Keratinocyte (primary cell): ENCODE results near the gene IRAK3. TPM values are rescaled to one million over a fixed set of nuclear protein-coding genes. Genes with fewer than 3 reads are reported as not detected.

ENCODE experiments used
- DNase-seq: peaks from one replicate; pipeline ENCODE4 v3.0.0-alpha.2; 2011; ENCODE audit warnings: low read depth, missing footprints, low spot score
- FAIRE-seq: peaks from 2 replicates; lab custom pipeline; 2011; peaks lifted over from hg19 to GRCh38; lab: Jason Lieb, UNC
- H2AFZ ChIP-seq: 2 replicates; pipeline ENCODE4 v1.6.0; 2012; ENCODE audit warnings: low read length, control low read depth, inconsistent platforms; ENCODE audit not compliant: control insufficient read depth
- H3K27ac ChIP-seq: 2 replicates; pipeline ENCODE4 v1.5.1; 2011; ENCODE audit warnings: low read length; ENCODE audit not compliant: control insufficient read depth, insufficient read depth
- H3K27me3 ChIP-seq: 3 replicates; pipeline ENCODE4 v1.6.0; 2011; ENCODE audit warnings: low read length; ENCODE audit not compliant: control insufficient read depth, insufficient read depth; ENCODE audit errors: extremely low read depth
- H3K36me3 ChIP-seq, 2 experiments: 2 replicates in 1 of 2; 3 replicates in 1 of 2; pipeline ENCODE4 v1.5.1; 2011; ENCODE audit warnings: low read length in 2 of 2, mild to moderate bottlenecking in 1 of 2; ENCODE audit not compliant: control insufficient read depth in 2 of 2, insufficient read depth in 2 of 2; ENCODE audit errors: extremely low read depth in 1 of 2
- H3K4me1 ChIP-seq: 3 replicates; pipeline ENCODE4 v1.5.1; 2011; ENCODE audit warnings: low read length; ENCODE audit not compliant: control insufficient read depth, insufficient read depth; ENCODE audit errors: extremely low read depth
- H3K4me2 ChIP-seq: 3 replicates; pipeline ENCODE4 v1.6.0; 2011; ENCODE audit warnings: low read depth, low read length; ENCODE audit not compliant: control insufficient read depth, insufficient read depth; ENCODE audit errors: extremely low read depth
- H3K4me3 ChIP-seq, 3 experiments: fragments of 200-600 bp in 1 of 3; sonication (generic) in 1 of 3; 2 replicates in 2 of 3; 3 replicates in 1 of 3; pipeline ENCODE4 v1.5.1; 2011 to 2016; ENCODE audit warnings: low read length in 3 of 3, mild to moderate bottlenecking in 3 of 3, control low read depth in 2 of 3, inconsistent platforms in 1 of 3, low read depth in 1 of 3, mixed read lengths in 1 of 3, mixed run types in 1 of 3, moderate library complexity in 1 of 3; ENCODE audit not compliant: control insufficient read depth in 2 of 3, insufficient read depth in 2 of 3; ENCODE audit errors: extremely low read depth in 1 of 3
- H3K79me2 ChIP-seq: 2 replicates; pipeline ENCODE4 v1.6.0; 2012; ENCODE audit warnings: low read length; ENCODE audit not compliant: control insufficient read depth, insufficient read depth
- H3K9ac ChIP-seq: 3 replicates; pipeline ENCODE4 v1.6.0; 2011; ENCODE audit warnings: low read length; ENCODE audit not compliant: control insufficient read depth, insufficient read depth; ENCODE audit errors: extremely low read depth
- H3K9me1 ChIP-seq: 3 replicates; pipeline ENCODE4 v1.6.0; 2011; ENCODE audit warnings: low read length; ENCODE audit not compliant: control insufficient read depth, insufficient read depth; ENCODE audit errors: extremely low read depth
- H3K9me3 ChIP-seq: 2 replicates; pipeline ENCODE4 v1.5.1; 2012; ENCODE audit warnings: low read depth, low read length; ENCODE audit not compliant: control insufficient read depth
- H4K20me1 ChIP-seq: 3 replicates; pipeline ENCODE4 v1.6.0; 2011; ENCODE audit warnings: low read length; ENCODE audit not compliant: control insufficient read depth, insufficient read depth; ENCODE audit errors: extremely low read depth
- EZH2 ChIP-seq: IDR thresholded peaks from one replicate; pipeline ENCODE4 v1.6.1; 2012; ENCODE audit warnings: inconsistent platforms, mild to moderate bottlenecking, low read length, moderate library complexity
- dilution Hi-C: fragments of 300-500 bp; cut with MboI; formaldehyde crosslinking; loops from one replicate; pipeline ENCODE4 v1.7.0; 2020; ENCODE audit warnings: low sequenced_read_pairs; ENCODE audit not compliant: extremely low pct_ligation_motif_present
- polyA plus RNA-seq, 5 experiments: library from polyadenylated mRNA; depleted of rRNA in 3 of 5; stranded (reverse) in 3 of 5; stranded (forward) in 1 of 5; unstranded in 1 of 5; fragments of >200 nt; gene quantifications; 1 replicate in 1 of 5; 2 replicates in 3 of 5; 3 replicates in 1 of 5; pipeline versions ENCODE4 v1.2.1 to v1.2.3, GENCODE V29; 2011 to 2012; ENCODE audit warnings: missing spikeins in 2 of 5, low read depth in 1 of 5, low replicate concordance in 1 of 5
- TF ChIP-seq, protein P1 (sequence below), 3 experiments: IDR thresholded peaks in 1 of 3; conservative IDR thresholded peaks in 1 of 3; optimal IDR thresholded peaks in 1 of 3; 2 replicates in 2 of 3; 3 replicates in 1 of 3; pipeline versions ENCODE3 to v1.5.1; 2011; ENCODE audit warnings: low read length in 3 of 3, mild to moderate bottlenecking in 3 of 3, moderate library complexity in 2 of 3, control low read depth in 1 of 3, inconsistent platforms in 1 of 3; ENCODE audit not compliant: insufficient read depth in 2 of 3; ENCODE audit errors: extremely low read depth in 1 of 3

IRAK3 gene
- polyA plus RNA-seq, 1 donor (not counting 4 experiments of a cell fraction or from before 2014, with no cell fraction given): 0.07 TPM

DNA sequence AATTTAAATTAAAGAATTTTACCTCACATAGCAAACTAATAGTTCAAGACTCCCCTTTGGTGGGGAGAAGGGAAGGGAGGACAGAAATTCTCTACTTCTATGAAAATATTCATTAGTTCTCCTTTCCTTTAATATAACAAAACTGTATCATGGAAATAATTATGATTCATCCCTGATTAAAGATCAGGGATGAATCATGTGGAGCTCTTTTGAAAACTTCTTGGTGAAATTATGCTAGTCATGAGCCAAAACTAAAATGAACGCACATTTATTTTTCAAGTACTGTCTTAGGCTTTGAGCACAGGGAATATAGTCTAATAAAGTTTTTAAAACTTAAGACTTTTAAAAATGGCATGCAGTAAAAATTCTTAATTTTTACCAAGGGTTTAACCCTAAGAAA lies 36.3 kb upstream of the IRAK3 start:
- H3K79me2 ChIP-seq: peaks cover 5% of the 10 kb centered on the region
- FAIRE-seq (no peak), DNase-seq (no peak)
- H3K27ac ChIP-seq: peak overlapping the region; percentile 10
- H3K27me3 ChIP-seq: no peaks in the 10 kb centered on the region
- H3K9me1 ChIP-seq: no peaks in the 10 kb centered on the region
- no peak overlapping the region for H3K4me3 ChIP-seq
- H3K4me2 ChIP-seq: peak overlapping the region; percentile 28
- no peak for TF ChIP-seq EZH2
- TF ChIP-seq, protein P1, sequence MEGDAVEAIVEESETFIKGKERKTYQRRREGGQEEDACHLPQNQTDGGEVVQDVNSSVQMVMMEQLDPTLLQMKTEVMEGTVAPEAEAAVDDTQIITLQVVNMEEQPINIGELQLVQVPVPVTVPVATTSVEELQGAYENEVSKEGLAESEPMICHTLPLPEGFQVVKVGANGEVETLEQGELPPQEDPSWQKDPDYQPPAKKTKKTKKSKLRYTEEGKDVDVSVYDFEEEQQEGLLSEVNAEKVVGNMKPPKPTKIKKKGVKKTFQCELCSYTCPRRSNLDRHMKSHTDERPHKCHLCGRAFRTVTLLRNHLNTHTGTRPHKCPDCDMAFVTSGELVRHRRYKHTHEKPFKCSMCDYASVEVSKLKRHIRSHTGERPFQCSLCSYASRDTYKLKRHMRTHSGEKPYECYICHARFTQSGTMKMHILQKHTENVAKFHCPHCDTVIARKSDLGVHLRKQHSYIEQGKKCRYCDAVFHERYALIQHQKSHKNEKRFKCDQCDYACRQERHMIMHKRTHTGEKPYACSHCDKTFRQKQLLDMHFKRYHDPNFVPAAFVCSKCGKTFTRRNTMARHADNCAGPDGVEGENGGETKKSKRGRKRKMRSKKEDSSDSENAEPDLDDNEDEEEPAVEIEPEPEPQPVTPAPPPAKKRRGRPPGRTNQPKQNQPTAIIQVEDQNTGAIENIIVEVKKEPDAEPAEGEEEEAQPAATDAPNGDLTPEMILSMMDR (optimal IDR thresholded peaks at IDR 0.05 in 1 of 3, IDR thresholded peaks at IDR 0.05 in 1 of 3, conservative IDR thresholded peaks at IDR 0.05 in 1 of 3; ENCODE audit: extremely low read depth in 1 of 3, insufficient read depth in 2 of 3, low read length in 3 of 3): no peak
- dilution Hi-C loops: no loop called here
- H2AFZ ChIP-seq: no peak overlapping the region
- no peaks in the 10 kb centered on the region for H3K9me3 ChIP-seq
- H3K9ac ChIP-seq: no peak overlapping the region
- peaks cover 0 to 5% of the 10 kb centered on the region in 2 experiments for H3K36me3 ChIP-seq
- H3K4me1 ChIP-seq: peaks cover 6% of the 10 kb centered on the region
- no peaks in the 10 kb centered on the region for H4K20me1 ChIP-seq

DNA sequence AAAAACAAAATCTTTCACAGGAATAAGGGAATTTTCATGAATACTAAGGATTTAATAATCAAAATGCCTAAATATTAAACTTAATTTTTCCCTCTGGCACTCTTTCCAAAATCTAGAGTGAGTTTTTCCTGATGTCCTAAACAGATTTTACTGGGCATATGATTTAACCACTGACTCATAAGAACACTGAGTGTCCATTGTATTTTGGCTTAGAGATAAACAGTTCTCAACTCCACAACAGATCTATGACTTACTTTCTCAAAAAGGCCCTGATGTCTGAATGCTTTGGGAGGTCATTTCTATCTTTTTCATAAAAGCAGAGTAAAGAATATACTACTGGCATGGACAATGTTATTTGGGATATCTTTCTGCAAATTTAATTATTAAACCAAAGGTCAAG lies 34.2 kb upstream of the IRAK3 start:
- Histone ChIP-seq H3K9ac (no peak overlapping the region), H3K4me2 (no peak overlapping the region), H2AFZ (no peak overlapping the region), H3K9me3 (no peaks in the 10 kb centered on the region), H3K27me3 (no peaks in the 10 kb centered on the region), H3K79me2 (peaks cover 11% of the 10 kb centered on the region), H3K27ac (no peak overlapping the region), H3K9me1 (no peaks in the 10 kb centered on the region), H3K36me3 (peaks cover 0 to 1% of the 10 kb centered on the region in 2 experiments), H4K20me1 (no peaks in the 10 kb centered on the region), H3K4me1 (peaks cover 6% of the 10 kb centered on the region), H3K4me3 (no peak overlapping the region)
- FAIRE-seq (no peak), DNase-seq (no peak)
- dilution Hi-C loops: no loop called here
- no peak for TF ChIP-seq EZH2
- TF ChIP-seq, protein P1 (optimal IDR thresholded peaks at IDR 0.05 in 1 of 3, IDR thresholded peaks at IDR 0.05 in 1 of 3, conservative IDR thresholded peaks at IDR 0.05 in 1 of 3; ENCODE audit: extremely low read depth in 1 of 3, insufficient read depth in 2 of 3, low read length in 3 of 3): no peak
